HG03457 (cell line): ENCODE results near the gene CHRDL2.
A peak's percentile ranks its signal among the peaks of the same experiment; 100 is the strongest.
"Not testable (repeated sequence)": the region's sequence is repeated elsewhere in the genome, so short reads cannot be mapped to it uniquely, and the experiment has no call there.

Experiments
- ATAC-seq: cut with Tn5 transposase; IDR thresholded peaks from one replicate; pipeline ENCODE4 v1.9.1; 2021; ENCODE audit warnings: moderate number of reproducible peaks; ENCODE audit not compliant: unreplicated experiment

The CHRDL2 gene, protein sequence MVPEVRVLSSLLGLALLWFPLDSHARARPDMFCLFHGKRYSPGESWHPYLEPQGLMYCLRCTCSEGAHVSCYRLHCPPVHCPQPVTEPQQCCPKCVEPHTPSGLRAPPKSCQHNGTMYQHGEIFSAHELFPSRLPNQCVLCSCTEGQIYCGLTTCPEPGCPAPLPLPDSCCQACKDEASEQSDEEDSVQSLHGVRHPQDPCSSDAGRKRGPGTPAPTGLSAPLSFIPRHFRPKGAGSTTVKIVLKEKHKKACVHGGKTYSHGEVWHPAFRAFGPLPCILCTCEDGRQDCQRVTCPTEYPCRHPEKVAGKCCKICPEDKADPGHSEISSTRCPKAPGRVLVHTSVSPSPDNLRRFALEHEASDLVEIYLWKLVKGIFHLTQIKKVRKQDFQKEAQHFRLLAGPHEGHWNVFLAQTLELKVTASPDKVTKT

DNA sequence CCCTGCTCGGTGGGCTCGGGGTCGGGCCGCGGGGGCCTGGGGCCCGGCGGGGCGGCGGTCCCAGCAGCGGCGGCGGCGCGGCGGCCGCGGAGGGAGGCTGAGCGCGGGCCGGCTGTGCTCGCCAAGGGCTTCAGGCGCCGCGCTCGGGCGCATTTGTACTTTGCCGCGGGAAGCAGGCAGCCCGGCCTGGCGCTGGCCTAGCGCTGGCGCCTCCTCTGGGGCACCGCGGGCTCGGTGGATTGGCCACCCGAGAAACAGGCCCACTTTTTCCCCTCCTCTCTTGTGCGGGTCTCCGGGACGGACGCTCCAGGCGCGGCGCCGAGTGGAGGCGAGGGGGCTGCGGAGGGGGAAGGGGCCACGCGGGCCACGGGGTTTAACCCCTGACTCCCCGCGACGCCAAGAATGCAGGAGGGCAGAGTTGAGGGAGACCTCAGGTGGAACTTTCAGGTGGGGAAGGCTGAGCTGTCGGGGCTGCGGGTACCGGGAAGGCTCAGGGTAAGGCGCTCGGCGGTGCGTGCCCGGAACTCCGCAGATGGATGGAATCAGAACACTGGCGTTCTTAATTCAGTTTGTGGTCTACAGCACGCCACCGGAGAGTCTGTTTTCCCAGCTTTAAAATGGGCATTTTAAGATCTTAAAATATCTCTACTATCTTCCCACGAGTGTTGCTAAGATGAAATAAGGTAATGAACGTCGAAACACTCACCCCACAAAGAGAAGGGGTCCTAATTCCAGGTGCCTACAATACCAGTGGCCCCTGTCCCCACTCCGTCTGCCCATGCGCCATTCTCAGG lies at the start of gene CHRDL2:
TSS of gene CHRDL2 (minus strand) at position 126 of the 794 bp plus-strand sequence. CDS start 538 bp downstream, outside the sequence.
- ATAC-seq = no peak

DNA sequence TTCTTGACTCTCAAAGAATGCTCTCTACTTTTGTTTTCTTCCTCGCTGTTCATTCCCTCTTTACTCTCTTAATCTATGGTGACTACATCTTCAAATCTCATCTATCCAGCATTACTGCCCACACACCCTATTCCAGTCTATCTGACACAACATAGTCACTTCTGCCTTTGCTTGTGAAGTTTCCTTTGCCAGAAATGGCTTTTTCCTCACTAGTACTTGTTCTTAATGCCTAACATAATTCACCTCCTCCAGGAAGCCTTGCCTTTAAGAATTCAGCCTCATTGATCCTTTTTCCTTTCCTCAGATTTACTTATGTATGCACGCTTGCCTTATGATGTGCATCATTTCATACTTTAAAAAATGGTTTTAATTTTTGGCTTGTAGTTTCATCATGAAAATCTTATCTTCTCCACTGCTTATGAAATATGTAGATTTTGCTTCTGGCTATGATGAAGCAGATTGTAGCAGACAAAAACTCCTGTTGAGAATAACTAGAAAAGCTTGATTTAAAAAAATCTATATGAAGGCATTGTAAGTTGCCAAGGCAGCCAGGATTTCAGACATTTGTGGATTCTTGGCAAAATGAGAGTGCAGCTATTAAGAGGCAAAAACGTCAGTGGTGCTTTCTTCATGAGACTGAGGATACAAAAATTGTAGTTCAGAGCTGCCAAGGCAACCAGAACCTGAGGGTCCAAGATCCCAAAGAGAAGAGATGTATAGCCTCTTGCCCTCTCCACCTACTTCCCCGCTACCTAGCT lies 49.2 kb upstream of the CHRDL2 start:
- no peak for ATAC-seq

DNA sequence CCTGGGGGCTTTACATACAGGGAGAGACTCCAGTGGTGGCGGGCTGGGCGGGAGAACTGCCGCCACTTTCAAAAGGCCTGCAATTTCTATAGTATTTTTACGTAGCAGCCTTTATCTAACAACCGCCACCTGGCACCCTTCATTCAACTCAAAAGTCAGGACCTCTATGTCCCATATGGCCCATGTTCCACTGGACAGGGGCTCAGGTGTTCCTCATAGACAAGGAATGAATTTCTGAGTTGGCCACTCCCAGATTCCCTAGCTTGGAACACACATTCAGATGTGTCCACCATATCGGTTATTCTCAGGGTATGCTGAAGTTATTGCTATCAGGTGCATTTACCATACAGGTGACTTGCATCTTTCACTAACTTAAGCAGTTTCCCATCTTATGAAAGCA lies 47.4 kb upstream of the CHRDL2 start:
- no peak for ATAC-seq

DNA sequence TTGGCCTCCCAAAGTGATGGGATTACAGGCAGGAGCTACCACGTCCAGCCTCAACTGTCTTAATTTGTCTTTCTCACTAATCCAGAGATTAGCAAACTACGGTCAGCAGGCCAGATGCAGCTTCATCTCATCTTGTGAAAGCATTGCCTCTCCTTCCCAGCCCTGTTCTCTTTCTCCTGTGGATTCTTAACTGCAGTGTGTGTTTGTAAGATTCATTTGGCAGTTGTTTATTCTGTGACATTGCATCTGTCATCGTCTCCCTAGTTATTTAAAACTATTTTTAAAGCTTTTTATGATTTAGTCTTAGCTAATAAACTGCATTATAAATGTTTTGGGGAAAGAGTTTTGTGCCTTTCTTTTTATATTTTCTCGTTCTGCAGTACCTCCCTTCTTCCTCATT lies 46.7 kb upstream of the CHRDL2 start:
- no peak for ATAC-seq

DNA sequence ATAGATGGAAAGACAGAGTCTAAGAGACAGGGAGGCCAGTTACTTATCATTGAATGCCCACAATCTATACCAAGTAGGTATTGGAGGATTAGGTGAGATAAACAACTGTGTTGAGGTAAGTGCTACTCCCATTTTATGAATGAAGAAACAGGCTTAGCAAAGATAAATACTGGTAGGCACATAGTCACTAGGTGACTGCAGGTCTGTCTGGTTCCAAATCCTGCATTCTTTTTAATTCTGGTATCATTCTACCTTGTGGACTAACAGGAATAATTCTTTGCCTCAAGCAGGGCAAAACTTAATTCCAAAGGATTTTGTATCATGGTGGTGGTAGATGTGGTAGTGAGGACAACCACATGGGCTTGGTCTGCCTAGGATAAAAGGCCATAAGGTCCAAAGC lies 45.8 kb upstream of the CHRDL2 start:
- ATAC-seq = no peak

DNA sequence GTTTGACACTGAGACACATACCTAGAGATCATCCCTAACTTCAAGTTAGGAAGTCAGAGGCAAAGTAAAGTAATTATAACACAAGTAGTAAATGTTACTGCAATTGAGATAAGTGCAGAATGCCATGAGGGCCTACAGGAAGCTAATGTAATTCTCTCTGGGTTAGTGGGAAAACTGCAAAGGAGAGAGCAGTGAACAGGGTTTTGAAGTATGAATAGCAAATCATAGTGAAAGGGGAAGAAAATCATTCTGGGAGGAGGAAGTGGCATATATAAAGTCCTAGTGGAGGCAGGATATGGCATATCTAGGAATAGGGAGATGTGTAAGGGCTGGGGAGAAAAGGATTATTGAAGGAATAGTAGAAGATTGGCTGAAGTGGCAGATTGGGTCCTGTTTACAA lies 45.3 kb upstream of the CHRDL2 start:
- ATAC-seq = no peak

DNA sequence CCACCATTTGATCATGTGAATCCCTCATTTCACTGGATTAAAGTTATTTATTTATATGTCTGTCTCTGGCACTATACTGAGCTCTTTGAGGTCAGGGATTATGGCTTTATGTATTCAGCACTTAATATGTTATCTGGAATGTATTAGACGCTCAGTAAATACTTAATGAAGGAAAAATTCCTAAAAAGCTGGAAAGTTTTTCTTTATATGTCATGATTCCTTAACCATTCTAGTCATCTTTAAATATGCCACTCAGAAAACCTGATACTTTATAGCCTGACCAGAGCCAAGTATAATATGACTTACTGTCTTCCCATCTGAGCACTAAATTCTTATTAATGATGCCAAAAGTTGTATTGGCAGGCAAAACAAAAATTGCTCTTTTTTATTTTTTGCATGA lies 44.5 kb upstream of the CHRDL2 start:
- no peak for ATAC-seq

DNA sequence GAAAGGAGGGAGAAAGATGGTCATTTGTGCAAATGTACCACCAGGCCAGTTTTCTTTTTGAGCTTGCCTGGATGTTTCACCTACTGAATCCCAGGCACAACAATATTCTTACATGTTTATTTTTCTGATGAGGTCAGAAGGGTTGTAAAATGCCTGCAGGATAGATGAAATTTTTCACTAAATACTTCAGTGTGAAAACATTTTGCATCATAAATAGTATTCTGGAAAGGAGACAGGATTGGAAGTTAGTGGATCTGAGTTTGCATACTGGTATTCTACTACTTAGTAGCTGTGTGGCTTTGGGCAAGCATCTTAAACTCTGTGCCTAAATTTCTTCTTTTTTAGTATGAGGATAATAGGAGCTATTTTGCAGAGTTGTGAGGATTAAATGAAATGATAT lies 42.2 kb upstream of the CHRDL2 start:
- ATAC-seq = no peak

DNA sequence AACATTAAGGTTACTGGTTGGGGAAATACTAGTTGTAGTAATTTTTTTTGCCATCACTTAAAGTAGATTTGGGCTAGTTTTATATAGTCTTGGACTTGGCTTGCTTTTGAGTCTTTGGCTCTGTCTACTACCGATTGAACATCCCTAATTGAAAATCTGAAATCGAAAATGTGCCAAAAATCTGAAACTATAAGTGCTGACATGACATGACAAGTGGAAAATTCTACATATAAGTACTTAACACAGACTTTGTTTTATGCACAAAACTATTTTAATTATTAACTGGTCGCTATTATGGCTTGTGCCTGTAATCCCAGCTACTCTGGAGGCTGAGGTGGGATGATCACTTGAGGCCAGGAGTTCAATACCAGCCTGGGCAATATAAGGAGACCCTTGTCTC lies 39.9 kb upstream of the CHRDL2 start:
- no peak for ATAC-seq

DNA sequence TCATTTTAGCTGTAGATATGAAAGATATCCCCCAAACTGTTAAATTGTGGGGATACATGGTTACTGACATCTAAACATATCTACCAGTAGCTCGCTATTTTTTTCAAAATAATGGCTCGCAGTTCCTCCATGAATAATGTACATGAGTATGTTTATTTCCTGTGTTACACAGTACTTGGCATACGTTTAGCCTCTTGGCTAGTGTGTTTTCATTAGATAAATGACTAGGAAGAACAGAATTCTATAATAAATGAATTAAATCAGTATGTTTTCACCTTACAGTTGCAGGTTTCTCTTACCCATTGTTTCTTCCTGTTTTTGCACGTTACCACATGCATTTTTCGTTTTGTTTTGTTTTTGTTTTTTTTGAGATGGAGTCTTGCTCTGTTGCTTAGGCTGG lies 39.2 kb upstream of the CHRDL2 start:
- no peak for ATAC-seq

DNA sequence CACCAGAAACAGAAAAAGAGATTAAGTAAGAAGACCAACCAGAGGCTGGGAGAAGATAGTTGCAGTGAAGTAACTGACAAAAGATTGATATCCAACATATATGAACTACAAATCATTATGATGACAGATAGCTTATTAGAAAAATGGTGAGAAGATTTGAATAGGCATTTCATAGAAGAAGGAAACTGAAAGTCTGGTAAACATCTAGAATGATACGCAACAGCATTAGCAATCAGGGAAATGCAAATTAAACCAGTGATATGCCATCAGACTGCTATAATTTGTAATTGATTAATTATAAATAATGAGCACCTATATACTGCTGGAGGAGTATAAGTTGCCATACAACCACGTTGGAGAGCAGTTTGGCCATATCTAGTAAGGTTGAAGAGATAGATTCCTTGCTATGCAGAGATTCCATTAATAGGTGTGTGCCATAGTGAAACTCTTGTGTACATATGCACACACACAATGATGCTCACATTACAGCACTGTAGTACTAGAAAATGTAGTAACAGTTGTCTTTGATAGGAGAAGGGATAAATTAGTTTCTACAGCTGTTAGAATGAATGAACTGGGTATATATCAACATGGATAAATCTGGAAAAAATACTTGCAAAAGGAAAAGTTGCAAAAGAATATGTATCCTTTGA lies 38.0 kb upstream of the CHRDL2 start:
- no peak for ATAC-seq

DNA sequence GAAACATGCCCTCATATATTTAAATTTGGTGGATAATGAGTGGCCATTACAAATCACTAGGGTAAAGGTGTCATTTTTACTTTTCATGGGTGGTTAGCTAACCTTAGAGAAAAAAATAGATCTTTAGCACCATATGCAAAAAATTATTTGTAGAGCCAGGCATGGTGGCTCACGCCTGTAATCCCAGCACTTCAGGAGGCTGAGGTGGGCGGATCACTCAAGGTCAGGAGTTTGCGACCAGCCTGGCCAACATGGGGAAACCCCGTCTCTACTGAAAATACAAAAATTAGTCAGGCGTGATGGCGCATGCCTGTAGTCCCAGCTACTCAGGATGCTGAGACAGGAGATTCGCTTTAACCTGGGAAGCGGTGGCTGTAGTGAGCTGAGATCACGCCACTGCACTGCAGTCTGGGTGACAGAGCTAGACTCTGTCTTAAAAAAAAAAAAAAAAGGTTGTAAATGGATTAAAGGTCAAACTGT lies 37.0 kb upstream of the CHRDL2 start:
- peak; percentile 48 for ATAC-seq

DNA sequence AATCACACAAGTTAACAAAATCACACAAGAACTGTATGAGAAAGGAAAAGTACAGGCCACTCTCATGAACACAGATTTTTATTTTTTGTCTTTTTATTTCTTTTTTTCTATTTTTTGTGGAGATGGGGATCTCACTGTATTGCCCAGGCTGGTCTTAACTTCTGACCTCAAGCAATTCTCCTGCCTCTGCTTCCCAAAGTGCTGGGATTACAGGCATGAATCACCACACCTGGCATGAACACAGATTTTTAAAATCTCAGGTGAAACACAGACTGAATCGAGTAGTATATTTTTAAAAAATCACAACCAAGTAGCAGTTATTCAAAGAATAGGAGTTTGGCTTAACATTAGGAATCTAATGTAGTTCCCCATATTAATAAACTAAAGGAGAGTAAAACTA lies 35.7 kb upstream of the CHRDL2 start:
- ATAC-seq = no peak

DNA sequence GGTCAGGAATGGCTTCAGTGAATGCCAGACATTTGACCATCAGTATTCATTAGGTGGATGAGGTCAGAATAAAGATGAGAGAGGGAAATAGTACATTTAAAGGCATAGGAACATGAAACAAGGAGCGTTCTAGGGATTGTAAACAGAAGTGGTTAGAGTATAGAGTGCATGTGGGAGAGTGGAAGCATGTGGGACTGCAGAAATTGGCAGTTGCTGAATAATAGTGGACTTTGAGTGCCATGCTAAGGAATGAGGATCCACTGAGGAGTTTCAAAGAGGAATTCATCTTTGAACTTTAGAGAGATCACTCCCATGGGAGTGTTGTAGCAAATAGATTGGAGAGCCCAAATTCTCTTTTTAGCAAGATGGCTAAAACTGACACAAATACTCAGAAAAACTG lies 25.3 kb upstream of the CHRDL2 start:
- no peak for ATAC-seq

DNA sequence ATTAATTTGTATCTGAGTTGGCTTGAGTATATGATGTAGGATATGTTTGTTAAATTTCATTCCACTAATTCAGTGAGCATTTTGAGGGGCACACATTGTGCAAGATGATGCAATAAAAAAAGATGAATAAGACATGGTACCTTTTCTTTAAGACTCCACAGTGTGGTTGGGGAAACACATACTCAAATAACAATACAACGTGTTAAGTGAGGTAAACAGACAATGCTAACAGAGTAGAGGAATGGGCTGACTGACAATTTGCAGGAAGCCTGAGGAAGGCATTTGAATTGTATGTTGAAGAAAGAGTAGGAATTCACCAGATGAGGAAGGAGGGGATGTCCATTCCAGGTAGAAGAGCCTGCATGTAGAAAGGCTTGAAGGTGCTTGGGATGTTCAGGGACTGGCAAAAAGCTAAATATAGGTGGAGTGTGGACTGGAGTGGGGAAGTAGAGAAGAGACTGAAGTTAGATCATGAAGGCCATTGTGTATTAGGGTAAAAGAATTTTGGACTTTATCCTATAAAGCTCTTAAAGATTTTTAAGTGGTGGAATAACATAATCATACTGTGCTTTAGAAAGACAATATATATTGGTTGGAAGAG lies 24.3 kb upstream of the CHRDL2 start:
- no peak for ATAC-seq

DNA sequence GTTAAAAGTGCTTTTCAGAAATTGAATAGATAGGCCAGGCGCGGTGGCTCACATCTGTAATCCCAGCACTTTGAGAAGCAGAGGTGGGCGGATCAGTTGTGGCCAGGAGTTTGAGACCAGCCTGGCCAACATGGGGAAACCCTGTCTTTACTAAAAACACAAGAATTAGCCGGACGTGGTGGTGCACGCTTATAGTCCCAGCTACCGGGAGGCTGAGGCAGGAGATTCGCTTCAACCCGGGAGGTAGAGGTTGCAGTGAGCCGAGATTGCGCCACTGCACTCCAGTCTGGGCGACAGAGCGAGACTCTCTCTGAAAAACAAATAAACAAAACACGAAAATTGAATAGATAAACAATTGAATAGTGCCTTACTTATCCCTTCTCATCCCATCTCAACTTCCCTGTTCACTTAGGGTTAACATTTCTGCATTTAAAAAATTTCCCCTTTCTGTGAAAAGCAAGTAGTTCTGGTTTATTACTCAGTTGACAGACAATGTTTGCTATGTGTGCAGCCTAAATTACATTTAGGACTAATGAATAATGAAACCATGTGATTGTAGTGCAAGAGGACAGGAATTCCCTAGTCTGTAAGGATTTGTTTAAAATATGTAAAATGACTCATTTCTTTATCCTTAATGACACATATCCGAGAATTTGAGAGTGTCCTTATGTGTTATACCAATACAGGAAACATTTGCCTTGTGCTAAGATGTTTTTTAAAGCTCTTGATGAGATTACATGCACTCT lies 23.5 kb upstream of the CHRDL2 start:
- no peak for ATAC-seq

DNA sequence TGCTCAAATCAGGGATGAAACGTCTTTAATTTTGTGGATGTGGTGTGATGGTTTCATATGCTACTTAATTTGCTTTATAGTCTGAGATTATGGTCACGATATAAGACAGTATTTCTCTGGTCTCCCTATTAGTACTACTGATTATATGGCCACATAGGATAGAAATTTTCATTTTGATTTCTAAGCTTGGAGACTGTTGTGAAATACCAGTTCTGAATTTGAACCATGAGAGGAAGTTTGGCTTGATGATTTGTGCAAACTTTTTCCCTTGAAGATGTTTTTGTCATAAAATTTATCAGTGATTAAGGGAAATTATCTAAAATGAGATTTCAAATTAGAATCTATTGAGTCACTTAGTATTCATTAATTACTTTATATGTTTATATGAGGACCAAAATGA lies 20.1 kb upstream of the CHRDL2 start:
- no peak for ATAC-seq

DNA sequence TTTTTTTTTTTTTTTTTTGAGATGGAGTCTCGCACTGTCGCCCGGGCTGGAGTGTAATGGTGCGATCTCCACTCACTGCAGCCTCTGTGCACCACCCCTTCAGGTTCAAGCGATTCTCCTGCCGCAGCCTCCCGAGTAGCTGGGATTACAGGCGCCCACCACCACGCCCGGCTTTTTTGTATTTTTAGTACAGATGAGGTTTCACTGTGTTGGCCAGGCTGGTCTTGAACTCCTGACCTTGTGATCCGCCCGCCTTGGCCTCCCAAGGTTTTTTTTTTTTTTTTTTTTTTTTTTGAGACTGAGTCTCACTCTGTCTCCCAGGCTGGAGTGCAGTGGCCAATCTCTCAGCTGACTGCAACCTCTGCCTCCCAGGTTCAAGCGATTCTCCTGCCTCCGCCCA lies 19.4 kb upstream of the CHRDL2 start:
- not testable (repeated sequence) for ATAC-seq

DNA sequence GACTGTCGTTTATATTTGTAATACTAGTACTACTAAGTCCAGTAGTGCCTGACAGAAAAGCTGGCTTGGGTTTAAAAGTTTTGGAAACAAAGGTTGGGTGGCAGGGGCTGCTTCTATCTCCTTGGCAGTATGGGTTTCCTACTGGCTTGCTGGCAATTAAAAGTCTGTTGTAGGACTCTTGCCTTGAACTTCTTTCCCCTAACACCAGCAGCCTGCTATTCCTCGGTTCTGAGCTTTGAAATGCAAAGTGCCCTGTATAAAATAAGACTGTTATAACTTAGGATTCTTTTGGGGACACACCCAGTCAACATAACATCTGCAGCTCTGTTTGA lies 18.7 kb upstream of the CHRDL2 start:
- ATAC-seq = no peak
